Peyer's patch (tissue), 4 donors: Measurements from ENCODE around the gene RSAD1. TPM values are rescaled to one million over a fixed set of nuclear protein-coding genes. Genes with fewer than 3 reads are reported as not detected.

ENCODE experiments used
- DNase-seq, 3 donors: peaks; one replicate each; pipeline ENCODE4 v3.0.0-alpha.2; 2017 to 2019
- H3K27ac ChIP-seq, 4 donors: fragments of 200-600 bp; sonication (generic); one replicate each; pipeline ENCODE4 v1.5.1; 2016 to 2019
- H3K27me3 ChIP-seq, 2 donors: fragments of 200-600 bp; sonication (generic); one replicate each; pipeline ENCODE4 v1.5.1; 2019
- H3K36me3 ChIP-seq, 3 donors: fragments of 200-600 bp; sonication (generic); one replicate each; pipeline ENCODE4 v1.5.1; 2016 to 2019
- H3K4me1 ChIP-seq, 4 donors: fragments of 200-600 bp; sonication (generic); one replicate each; pipeline ENCODE4 v1.5.1; 2016 to 2019
- H3K4me3 ChIP-seq, 4 donors: fragments of 200-600 bp; sonication (generic); 1 replicate in 3 of 4; 2 replicates in 1 of 4; pipeline ENCODE4 v1.5.1; 2016 to 2019; ENCODE audit warnings: mild to moderate bottlenecking in 1 of 4
- H3K9me3 ChIP-seq, 4 donors: fragments of 200-600 bp; sonication (generic); one replicate each; pipeline ENCODE4 v1.5.1; 2016 to 2019; ENCODE audit warnings: mild to moderate bottlenecking in 1 of 4
- POLR2A ChIP-seq, 2 donors: fragments of 450-650 bp; IDR thresholded peaks; one replicate each; pipeline ENCODE4 v1.5.1; 2017; ENCODE audit warnings: antibody characterized with exemption in 2 of 2, mild to moderate bottlenecking in 2 of 2, moderate library complexity in 2 of 2
- total RNA-seq, 4 donors: library from RNA; depleted of rRNA; stranded (reverse); fragments of >200 nt; gene quantifications; one replicate each; pipeline ENCODE4 v1.1.0, GENCODE V29; 2016
- TF ChIP-seq, protein P1 (sequence below), 6 experiments: fragments of 450-650 bp in 4 of 6; fragments of 200-600 bp in 2 of 6; sonication (generic) in 1 of 6; IDR thresholded peaks; one replicate each; pipeline ENCODE4 v1.5.1; 2017 to 2019; ENCODE audit warnings: antibody characterized with exemption in 6 of 6, mild to moderate bottlenecking in 3 of 6, moderate library complexity in 1 of 6

RSAD1 gene
- total RNA-seq = 10 to 100 TPM; 24.3 to 53.4 (median 39.5) TPM

DNA sequence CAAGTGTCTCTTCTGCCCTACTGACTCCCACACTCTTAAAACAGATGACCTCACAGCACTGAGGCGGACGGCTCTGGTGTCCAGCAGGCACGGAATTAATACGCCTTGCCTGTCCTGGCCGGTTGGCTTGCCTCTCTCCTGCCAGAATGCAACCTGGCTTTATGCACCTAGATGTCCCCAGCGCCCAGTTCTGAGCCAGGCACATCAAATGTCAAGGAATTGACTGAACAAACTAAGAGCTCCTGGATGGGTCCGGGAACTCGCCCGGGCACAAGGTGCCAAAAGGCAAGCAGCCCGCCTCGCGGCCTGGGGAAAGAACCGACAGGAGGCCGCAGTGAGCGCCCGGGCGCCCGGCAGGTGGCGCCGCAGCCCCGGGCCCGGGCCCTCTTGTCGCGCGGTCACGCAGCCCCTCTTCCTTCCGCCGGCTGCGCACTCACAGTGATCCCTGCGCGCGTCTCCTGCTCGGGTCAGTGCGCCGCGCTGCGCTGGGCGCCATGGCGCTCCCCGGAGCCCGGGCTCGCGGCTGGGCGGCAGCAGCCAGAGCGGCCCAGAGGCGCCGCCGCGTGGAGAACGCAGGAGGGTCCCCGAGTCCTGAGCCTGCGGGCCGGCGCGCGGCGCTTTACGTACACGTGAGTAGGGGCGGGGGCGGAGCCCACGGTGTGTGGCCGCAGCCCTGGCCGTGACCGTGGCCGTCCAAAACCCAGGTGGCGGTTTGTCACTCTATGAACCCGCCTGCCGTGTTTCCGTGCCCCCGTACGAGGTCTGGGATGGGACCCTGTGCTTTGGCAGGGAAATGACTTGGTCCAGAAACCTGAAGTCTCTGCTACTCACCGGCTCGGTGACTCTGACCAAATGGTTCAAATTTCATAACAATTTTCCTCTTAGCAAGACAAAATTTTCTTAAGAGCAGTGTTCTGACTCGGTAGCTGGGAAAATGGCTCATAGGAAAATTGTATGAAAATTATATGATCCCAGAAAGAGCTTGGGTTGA, at the start of gene RSAD1:
Gene RSAD1, plus strand, starts transcription at position 470 of the 991 bp plus-strand sequence. Its CDS starts 25 bp downstream, at position 495.
- TF ChIP-seq, protein P1, sequence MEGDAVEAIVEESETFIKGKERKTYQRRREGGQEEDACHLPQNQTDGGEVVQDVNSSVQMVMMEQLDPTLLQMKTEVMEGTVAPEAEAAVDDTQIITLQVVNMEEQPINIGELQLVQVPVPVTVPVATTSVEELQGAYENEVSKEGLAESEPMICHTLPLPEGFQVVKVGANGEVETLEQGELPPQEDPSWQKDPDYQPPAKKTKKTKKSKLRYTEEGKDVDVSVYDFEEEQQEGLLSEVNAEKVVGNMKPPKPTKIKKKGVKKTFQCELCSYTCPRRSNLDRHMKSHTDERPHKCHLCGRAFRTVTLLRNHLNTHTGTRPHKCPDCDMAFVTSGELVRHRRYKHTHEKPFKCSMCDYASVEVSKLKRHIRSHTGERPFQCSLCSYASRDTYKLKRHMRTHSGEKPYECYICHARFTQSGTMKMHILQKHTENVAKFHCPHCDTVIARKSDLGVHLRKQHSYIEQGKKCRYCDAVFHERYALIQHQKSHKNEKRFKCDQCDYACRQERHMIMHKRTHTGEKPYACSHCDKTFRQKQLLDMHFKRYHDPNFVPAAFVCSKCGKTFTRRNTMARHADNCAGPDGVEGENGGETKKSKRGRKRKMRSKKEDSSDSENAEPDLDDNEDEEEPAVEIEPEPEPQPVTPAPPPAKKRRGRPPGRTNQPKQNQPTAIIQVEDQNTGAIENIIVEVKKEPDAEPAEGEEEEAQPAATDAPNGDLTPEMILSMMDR (IDR thresholded peaks at IDR 0.05) = peak; percentile 69 to 97 (median 96)
- peak; percentile 85 to 91 for TF ChIP-seq POLR2A (IDR thresholded peaks at IDR 0.05)
- peak within 1 kb of the TSS; percentile 71 to 81 (median 73) for H3K4me3 ChIP-seq
- H3K36me3 ChIP-seq = peaks cover 0 to 21% (median 0%) of the 10 kb centered on the region in 3 donors
- no peaks in the 10 kb centered on the region for H3K9me3 ChIP-seq
- peak; percentile 86 to 95 (median 93) for DNase-seq
- no peaks in the 10 kb centered on the region for H3K27me3 ChIP-seq
- H3K4me1 ChIP-seq = peaks cover 0 to 21% (median 5%) of the 10 kb centered on the region in 4 donors
- peak within 1 kb of the TSS; percentile 82 to 90 (median 90) for H3K27ac ChIP-seq

DNA sequence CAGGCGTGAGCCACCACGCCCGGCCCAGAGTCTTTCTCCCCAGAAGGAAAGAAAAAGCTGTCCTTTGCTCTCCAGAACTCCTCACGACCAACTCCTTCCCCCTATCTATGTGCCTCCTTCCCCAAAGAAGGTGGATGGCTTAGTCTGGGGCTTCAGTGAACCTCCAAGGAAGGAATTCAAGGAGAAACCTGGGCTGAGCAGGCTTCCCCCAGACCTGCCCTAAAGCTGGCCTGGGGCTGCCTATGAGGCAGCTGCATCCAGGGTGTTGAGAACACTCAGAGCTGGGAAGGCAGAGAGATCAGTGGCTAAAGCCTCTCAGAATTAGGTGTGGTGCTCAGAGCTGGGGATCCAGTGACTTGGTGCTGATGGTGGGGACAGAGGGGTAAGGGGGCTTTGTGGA, 48.9 kb upstream of the RSAD1 start:
- peaks cover 0 to 5% (median 0%) of the 10 kb centered on the region in 3 donors for H3K36me3 ChIP-seq
- no peaks in the 10 kb centered on the region for H3K9me3 ChIP-seq
- TF ChIP-seq, protein P1 (IDR thresholded peaks at IDR 0.05) = no peak
- TF ChIP-seq POLR2A (IDR thresholded peaks at IDR 0.05) = no peak
- DNase-seq = no peak
- peaks cover 0 to 37% (median 14%) of the 10 kb centered on the region in 4 donors for H3K4me1 ChIP-seq
- H3K4me3 ChIP-seq = no peak overlapping the region
- H3K27me3 ChIP-seq = no peaks in the 10 kb centered on the region
- H3K27ac ChIP-seq = no peak overlapping the region

DNA sequence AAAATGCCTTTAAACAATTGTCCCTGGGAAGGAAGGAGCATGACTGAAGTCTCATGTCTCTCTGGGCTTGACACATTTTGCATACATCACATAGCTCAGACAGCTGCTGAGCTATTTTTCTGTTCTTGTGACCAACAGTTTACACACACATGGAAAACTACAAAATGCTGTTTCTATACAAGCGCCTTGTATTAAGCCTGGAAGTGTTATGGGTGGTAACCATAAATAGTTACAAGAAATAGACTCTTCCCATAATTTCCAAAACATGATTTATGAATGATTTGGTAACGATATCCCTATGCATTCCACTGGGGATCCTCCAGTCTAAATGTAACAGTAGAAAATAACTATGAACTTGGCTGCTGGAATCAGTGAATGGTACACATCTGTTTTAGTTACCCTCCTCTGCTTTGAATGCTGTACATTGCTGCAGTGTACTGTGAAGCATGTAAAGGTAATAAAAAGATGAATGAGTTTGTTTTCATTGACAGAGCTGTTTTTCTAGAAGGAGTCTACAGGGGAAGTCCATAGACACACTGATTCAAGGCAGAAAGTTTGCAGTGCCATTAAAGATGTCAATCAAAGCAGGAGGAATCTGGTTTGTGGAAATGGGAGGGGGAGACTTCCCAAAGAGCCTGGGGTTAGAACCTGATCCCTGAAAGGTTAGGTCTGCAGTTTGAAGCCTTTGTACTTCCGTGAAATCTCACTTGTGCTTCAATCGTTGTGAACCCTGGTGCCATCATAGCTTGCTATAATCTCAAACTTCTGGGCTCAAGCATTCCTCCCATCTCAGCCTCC, 47.6 kb upstream of the RSAD1 start:
- Histone ChIP-seq H3K4me1 (peaks cover 0 to 27% (median 6%) of the 10 kb centered on the region in 4 donors), H3K36me3 (peaks cover 0 to 5% (median 0%) of the 10 kb centered on the region in 3 donors), H3K4me3 (no peak overlapping the region), H3K27me3 (no peaks in the 10 kb centered on the region), H3K9me3 (no peaks in the 10 kb centered on the region), H3K27ac (no peak overlapping the region)
- no peak for DNase-seq
- TF ChIP-seq POLR2A (IDR thresholded peaks at IDR 0.05) = no peak
- TF ChIP-seq, protein P1 (IDR thresholded peaks at IDR 0.05) = no peak

DNA sequence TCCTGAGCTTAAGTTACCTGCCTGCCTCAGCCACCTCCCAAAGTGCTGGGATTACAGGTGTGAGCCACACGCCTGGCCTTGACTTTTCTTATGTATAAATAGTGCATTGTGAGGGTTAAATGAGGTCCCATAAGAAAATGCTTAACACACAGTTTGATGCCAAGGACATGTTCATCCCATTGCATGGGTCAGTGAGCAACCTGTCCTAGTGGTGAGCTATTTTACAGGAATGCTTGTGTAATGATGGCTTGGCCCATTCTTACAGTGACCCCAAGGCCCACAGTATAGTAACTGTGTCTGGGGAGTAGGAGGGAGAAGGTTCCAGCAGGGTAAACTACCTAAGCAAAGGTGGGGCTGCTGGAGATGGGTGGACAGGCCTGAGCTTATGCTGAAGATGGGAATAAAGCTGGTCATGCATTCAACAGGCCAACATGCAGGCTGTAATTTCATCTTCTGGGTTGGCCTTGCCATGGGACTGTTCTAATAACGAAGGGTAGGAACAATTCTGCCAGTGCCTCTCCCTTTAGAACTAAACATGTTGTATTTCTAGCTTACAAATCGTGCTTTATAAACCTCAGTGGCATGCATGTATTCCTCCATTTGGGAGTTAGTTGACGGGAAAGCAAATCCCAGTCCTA, 46.4 kb upstream of the RSAD1 start:
- no peak for DNase-seq
- H3K27ac ChIP-seq = no peak overlapping the region
- no peak overlapping the region for H3K4me3 ChIP-seq
- H3K4me1 ChIP-seq = peaks cover 0 to 18% (median 4%) of the 10 kb centered on the region in 4 donors
- TF ChIP-seq, protein P1 (IDR thresholded peaks at IDR 0.05) = no peak
- TF ChIP-seq POLR2A (IDR thresholded peaks at IDR 0.05) = no peak
- H3K36me3 ChIP-seq = peaks cover 0 to 9% (median 0%) of the 10 kb centered on the region in 3 donors
- no peaks in the 10 kb centered on the region for H3K27me3 ChIP-seq
- H3K9me3 ChIP-seq = no peaks in the 10 kb centered on the region

DNA sequence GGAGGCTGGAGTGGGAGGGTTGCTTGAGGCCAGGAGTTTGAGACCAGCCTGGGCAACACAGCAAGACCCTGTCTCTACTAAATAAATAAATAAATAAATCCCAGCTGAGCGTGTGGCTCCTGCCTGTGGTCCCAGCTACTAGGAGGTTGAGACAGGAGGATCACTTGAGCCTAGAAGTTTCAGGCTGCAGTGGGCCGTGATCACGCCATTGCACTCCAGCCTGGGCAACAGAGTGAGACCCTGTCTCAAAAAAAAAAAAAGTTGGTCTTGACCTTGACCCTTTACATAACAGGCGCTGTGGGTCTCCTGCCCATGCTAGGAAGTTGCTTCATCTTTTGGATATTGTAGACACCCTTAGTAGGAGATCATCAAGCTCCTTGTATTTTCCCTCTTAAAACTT, 41.3 kb upstream of the RSAD1 start:
- H3K36me3 ChIP-seq = peaks cover 0 to 9% (median 0%) of the 10 kb centered on the region in 3 donors
- H3K27me3 ChIP-seq = no peaks in the 10 kb centered on the region
- H3K9me3 ChIP-seq = no peaks in the 10 kb centered on the region
- H3K27ac ChIP-seq = no peak overlapping the region
- peaks cover 0 to 4% (median 0%) of the 10 kb centered on the region in 4 donors for H3K4me1 ChIP-seq
- TF ChIP-seq, protein P1 (IDR thresholded peaks at IDR 0.05) = no peak
- TF ChIP-seq POLR2A (IDR thresholded peaks at IDR 0.05) = no peak
- H3K4me3 ChIP-seq = no peak overlapping the region
- no peak for DNase-seq
